GM19193 (cell line): Measurements from ENCODE around the gene DECR2.

ENCODE experiments used
- POLR2A ChIP-seq: IDR thresholded peaks from 4 replicates; pipeline ENCODE4 v1.6.1; 2011; ENCODE audit not compliant: insufficient read depth, insufficient read length; ENCODE audit errors: extremely low read depth

The DECR2 gene

GRCh38 chr16:442976-443375 is 41.3 kb downstream of the DECR2 start:
- no peak for TF ChIP-seq POLR2A

- no peak for TF ChIP-seq POLR2A
Observed at GRCh38 chr16:444027-444426, 42.3 kb downstream of the DECR2 start.

GRCh38 chr16:445566-445965 is 43.9 kb downstream of the DECR2 start:
- TF ChIP-seq POLR2A: no peak

- TF ChIP-seq POLR2A: peak; percentile 19
Observed at GRCh38 chr16:450385-450784, 48.7 kb downstream of the DECR2 start.

- no peak for TF ChIP-seq POLR2A
Observed at GRCh38 chr16:450785-451512, 49.3 kb downstream of the DECR2 start.

- no peak for TF ChIP-seq POLR2A
Observed at GRCh38 chr16:454397-454940, 52.8 kb downstream of the DECR2 start.

- TF ChIP-seq POLR2A: no peak
Observed at GRCh38 chr16:455453-455852, 53.8 kb downstream of the DECR2 start.

GRCh38 chr16:456891-457483 is 55.3 kb downstream of the DECR2 start:
- TF ChIP-seq POLR2A: no peak

- no peak for TF ChIP-seq POLR2A
Observed at GRCh38 chr16:457732-458400, 56.2 kb downstream of the DECR2 start.

- no peak for TF ChIP-seq POLR2A
Observed at GRCh38 chr16:459761-460160, 58.1 kb downstream of the DECR2 start.

- TF ChIP-seq POLR2A: no peak
Observed at GRCh38 chr16:460787-461186, 59.1 kb downstream of the DECR2 start.
